Amniotic epithelial cell (primary cell): ENCODE data around the gene ZYX.
"Not testable (repeated sequence)": the region's sequence is repeated elsewhere in the genome, so short reads cannot be mapped to it uniquely, and the experiment has no call there.

Source experiments
- DNase-seq: peaks from one replicate; pipeline ENCODE4 v3.0.0-alpha.2; 2010; ENCODE audit warnings: low read depth

ZYX gene

GRCh38 chr7:143384661-143385631, 3.8 kb downstream of the ZYX start:
- DNase-seq: peak; percentile 95

GRCh38 chr7:143385891-143386781, 5.0 kb downstream of the ZYX start:
- peak; percentile 74 for DNase-seq

DNA sequence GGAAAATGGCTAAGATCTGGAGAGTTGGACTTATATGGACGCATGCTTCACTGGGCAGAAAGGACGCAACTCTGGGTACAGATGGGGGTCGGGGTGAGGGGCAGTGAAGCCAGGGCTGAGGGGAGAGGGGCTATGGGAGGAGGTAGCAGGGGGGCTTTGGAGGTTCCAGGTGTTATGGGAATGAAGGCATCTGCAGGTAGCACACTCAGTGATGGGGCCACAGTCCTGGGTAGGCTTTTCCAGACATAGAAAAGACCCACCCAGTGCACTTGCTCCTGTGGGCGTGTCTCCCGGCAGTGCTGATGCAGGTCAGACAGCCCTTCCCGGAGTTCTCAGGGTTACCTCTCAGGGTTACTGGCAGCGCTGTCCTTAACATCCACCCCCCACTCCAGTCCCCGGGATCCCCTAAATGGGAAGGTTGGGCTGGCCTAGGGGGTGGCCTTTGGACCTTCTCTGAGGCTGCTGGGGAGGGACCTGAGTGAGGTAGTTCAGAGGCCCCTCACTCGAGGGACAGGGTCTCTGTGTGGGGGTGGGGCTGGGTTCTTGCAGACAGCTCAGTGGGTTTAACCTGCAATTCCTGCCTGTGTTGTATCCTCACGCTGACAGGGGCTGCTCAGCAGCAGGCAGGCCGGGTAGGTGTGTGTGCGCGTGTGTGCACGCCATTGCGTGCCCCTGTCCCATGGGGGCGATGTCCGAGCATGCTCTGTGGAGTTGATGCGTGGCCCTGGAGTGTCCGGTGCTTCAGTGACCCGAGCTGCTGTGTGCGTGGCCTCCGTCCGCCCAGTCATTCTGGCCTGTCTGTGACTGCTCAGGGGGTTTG, 6.2 kb downstream of the ZYX start:
- DNase-seq: no peak

DNA sequence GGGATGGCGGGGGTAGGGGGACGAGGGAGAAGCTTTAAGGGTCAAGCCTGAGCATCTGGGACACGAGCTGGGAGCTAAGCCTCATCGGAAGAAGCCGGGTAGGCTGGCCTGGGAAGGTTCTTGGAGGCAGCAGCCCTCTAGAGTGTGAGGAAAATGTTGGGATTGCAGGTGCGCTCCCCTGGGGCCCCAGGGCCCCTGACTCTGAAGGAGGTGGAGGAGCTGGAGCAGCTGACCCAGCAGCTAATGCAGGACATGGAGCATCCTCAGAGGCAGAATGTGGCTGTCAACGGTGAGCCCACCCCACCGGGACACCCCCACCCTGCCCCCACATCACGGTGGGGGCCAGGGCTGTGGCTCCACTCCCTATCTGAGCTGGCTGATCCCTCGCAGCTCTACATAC, 6.9 kb downstream of the ZYX start:
- DNase-seq: no peak

GRCh38 chr7:143388491-143389101, 7.5 kb downstream of the ZYX start:
- no peak for DNase-seq

DNA sequence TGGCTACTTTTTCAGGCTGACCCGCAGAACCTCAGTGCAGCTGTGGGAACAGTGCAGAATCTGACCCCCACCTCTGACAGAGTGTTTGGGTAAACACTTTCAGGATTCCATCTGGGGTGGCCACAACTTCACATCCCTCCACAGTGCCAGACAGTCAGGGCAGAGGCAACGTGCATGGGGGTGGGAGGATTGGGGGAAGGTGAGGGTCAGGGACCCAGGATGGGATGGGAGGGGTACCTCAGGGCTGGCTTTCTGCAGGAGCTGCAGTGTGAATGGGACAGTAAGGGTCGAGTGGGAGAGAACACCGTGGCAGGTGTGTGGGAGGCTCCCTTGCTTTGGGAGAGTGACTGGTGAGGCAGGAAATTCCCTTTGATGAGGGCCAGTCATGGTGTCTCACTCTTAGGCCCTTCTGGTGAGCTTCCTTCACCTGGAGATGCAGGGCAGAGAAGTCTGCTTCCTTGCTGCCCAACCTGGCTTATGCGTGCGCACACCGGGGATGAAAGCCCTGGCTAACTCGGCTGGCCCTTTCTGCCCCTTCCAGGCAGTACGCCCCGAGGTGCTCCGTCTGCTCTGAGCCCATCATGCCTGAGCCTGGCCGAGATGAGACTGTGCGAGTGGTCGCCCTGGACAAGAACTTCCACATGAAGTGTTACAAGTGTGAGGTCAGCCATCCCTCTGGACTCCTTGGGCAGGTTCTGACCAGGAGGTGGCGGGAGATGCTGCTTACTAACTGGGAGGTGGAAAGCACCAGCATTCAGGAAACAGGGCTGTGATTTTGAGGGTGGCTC, 8.4 kb downstream of the ZYX start:
- DNase-seq: no peak

- DNase-seq: no peak
Measured at GRCh38 chr7:143390104-143390772, 9.1 kb downstream of the ZYX start.

- no peak for DNase-seq
Measured at GRCh38 chr7:143390773-143391317, 9.7 kb downstream of the ZYX start.

- DNase-seq: peak; percentile 88
Measured at GRCh38 chr7:143391462-143392404, 10.6 kb downstream of the ZYX start.

GRCh38 chr7:143392427-143392826, 11.3 kb downstream of the ZYX start:
- not testable (repeated sequence) for DNase-seq

- no peak for DNase-seq
Measured at GRCh38 chr7:143392875-143393266, 11.7 kb downstream of the ZYX start.

- peak; percentile 73 for DNase-seq
Measured at GRCh38 chr7:143393267-143394041, 12.3 kb downstream of the ZYX start.

- no peak for DNase-seq
Measured at GRCh38 chr7:143394068-143394467, 12.9 kb downstream of the ZYX start.

GRCh38 chr7:143394777-143395176, 13.6 kb downstream of the ZYX start:
- no peak for DNase-seq

DNA sequence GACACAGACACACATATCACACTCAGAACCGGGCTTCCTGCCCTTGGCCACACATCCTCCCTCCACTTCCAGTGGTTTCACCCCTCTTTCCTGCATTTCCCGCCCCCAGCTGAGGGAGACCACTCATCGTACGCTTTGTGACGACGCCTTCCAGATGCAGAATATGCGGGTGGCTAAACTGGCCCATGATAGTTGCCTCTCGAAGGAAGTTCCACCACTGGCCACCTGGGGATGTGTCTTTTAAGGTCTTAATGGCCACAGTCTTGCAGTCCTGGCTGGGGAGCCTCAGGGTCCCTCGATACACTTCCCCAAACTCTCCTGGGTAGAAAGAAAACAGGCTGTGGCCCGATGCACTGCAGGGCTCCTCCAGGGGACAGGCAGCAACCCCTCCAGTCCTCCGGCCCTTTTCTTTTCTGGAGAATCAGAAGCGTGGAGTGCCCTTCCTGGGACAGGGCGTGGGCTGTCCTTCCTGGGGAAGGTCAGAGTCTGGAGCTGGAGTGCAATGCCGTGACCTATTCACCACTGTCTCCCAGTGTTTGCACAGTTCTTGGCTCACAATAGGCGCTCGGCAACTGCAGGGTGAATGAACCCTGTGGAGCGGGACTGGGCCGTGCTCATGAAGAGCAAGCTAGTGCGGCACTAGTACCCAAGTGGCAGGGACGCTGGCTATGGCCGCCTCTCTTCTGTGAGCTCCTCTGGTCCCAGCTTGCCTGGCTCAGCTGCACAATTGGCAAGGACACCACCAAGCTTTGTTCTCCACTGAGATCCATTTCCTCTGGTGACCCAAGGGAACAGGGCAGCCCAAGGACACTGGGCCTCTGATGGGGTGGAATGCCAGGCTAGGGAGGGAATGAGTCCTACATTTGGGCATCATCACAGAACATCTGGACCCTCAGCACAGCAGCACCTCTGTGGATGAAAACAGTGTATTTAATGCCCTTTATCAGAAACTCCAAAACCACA, 14.3 kb downstream of the ZYX start:
- DNase-seq: no peak

DNA sequence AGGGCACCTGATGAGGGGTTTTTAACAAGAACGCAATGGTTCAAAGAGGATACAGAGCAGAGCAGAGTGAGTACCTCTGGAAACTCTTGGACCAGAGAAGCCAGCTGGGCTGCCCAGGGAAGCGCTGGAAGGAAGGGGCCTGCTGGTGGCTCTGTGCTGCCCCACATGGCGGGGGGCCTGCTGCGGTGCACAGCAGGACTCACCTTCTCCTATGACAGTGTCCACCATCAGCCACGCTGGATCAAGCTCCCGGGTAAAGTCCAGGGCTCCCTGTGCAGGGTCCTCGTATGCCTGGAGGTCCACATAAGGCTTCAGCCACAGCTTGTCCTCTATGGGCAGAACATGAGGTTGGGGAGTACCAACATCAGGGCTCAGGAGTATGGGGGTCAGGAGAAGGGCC, 15.0 kb downstream of the ZYX start:
- DNase-seq: no peak
